GM21381 (cell line): ENCODE data around the gene YES1.
"Not testable (repeated sequence)": the region's sequence is repeated elsewhere in the genome, so short reads cannot be mapped to it uniquely, and the experiment has no call there.

Experiments used
- ATAC-seq: cut with Tn5 transposase; IDR thresholded peaks from one replicate; pipeline ENCODE4 v1.9.1; 2021; ENCODE audit warnings: mild to moderate bottlenecking, moderate library complexity; ENCODE audit not compliant: unreplicated experiment

Gene YES1

DNA sequence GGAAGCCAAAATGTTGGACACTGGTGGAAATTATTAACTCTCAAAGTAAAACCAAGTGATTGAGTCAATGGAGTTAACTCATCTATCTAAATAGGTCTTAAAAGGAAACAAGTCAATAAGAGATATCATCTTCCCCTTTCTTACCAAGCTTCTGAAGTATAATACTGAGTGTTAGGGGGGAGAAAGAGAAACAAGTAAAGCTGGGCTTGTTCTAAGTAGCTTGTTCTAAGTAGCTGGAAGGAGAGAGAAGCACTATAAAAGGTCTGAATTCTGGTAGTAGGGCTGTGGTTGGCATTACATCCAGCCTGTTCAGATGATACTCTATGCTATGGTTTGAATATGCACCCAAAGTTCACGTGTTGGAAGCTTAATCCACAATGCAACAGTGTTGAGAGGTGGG, 26.8 kb downstream of the YES1 start:
- ATAC-seq: no peak

DNA sequence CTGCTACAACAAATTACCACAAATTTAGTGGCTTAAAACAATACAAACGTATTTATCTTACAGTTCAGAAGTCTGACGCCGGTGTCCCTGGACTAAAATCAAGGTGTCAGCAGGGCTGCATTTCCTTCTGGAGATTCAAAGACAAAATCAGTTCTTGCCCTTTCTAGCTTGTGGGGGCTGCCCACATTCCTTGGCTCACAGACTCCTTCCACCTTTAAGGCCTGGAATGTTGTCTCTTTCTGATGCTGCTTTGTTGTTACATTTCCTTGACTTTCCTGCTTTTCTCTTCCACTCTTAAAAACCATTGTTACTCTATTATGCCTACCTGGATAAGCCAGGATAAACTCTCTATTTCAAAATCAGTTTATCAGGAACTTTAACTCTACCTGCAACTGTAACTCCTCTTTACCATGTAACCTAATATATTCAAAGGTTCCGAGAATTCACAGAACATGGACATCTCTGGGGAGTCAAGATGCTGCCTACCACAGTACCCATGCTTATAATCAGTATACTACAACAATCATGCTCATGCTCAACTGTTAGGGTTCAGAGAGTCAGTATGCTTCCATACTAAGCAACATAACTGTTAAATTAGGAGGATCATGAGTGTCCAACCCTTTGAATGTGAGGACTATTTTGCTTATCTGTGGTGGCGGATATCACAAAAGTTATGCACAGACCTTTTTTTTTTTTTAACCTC, 27.4 kb downstream of the YES1 start:
- ATAC-seq: no peak

DNA sequence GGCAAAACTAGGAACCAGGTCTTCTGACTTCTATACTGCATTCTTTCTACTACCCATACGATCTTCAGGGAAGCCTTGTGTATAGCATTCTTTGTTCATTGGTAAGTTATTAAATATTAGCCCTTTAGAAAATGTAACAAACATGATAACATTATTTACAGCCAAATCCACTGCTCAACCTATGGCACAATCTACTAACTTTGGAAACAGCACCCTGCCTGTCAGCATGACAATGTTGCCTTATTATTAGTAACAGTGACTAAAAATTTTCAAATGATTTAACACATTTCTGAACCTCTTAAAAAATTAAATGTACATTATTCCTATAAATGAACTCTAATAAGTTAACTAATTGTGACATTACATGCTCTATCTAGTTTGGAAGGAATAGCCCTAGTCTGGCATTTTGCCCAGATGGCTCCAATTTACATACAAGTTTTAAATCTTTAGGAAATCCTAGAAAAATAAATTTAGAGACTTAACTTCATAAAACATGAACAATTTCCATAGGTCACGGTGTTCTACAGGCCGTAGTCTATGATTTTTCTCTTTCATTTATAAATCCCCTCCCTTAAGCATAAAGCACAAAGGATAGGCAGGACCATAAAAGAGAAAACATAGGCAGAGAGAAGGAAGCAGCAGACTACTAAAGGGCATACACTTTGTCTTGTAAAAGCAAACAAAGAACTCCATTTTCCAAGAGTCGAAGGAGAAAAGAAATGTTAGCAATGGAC, 33.7 kb downstream of the YES1 start:
- no peak for ATAC-seq

DNA sequence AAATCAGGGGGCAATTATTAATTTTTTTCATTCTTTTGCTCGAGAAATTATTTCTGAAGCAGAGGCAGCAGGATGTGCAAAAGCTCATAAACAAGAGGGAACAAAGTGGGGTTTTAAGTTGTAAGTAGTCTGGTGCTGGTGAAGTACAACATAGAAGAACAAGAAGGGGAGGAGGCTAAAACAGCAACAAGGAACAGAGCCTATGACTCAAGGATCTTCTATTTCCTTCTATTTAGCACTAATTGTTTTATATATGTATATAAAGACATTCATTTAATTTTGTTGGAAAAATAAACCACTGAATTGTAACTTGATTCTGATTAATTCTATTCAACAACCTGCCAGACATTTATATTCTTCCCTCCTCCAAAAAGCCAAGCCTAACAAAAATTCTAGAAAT, 35.0 kb downstream of the YES1 start:
- no peak for ATAC-seq

DNA sequence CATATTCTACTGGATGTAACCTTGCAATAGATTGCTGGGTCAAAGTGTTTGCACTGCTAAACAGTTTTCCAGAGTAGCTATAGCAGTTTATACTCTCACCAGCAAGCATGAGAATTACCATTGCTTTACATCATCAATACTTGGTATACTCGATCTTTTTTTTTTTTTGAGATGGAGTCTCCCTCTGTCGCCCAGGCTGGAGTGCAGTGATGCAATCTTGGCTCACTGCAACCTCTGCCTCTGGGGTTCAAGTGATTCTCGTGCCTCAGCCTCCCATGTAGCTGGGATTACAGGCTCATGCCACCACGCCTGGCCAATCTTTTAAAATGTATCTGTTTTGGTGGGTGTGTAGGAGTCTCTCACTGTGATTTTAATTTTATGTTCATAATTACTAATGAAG, 36.0 kb downstream of the YES1 start:
- not testable (repeated sequence) for ATAC-seq

DNA sequence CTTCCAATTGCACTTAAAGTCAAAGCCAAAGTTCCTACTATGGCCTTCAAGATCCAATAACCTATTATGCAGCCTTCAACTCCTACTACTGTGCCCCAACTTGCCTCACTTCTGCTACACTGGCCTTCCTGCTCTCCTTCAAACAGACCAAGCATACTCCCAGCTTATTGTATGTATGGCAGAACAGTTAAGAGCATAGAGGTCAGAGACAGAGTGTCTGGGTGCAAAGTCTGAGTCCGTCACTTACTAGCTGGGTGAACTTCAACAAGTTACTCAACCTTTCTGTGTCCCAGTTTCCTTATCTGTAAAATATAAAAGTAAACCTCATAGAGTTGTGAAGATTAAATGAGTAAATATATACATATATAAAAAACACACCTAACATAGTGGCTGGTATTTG, 37.2 kb downstream of the YES1 start:
- no peak for ATAC-seq

DNA sequence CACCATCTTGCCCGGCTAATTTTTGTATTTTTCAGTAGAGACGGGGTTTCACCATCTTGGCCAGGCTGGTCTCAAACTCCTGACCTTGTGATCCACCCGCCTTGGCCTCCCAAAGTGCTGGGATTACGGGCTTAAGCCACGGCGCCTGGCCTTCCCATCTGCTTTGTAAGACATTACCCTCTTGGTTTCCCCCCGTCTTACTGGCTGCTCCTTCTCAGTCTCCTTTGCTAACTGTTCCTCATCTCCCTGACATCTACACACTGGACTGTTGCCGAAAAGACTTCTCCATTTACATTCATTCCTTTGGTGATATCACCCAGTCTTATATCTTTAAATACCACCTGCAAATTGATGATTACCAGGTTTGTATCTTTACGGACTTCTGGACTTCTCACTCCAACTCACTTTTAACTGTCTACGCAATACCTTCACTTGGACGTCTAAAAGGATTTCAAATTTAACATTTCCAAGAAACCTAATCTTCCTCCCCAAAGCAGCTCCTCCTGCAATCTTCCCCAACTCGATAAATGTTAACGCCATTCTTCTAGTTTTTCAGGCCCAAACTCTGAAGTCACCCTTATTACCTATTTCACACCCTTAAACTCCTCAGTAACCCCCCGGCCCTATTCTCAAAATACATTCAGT, 37.9 kb downstream of the YES1 start:
- ATAC-seq: no peak

DNA sequence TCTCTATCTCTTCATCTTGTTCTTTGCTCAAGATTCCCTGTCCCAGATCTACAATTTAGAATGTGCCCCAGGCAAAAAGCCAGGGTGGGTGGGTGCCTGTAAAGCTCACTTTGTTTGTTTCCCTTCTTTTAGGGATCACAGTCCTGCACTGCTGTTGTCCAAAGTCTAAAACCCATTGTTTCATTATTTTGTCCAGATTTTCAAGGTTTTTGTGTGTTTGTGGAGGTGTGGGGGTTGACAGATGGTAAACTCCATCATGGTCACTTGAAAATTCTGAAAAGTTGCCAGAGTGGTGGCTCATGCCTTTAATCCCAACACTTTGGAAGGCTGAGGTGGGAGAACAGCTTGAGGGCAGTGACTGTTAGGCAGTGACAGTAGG, 41.5 kb downstream of the YES1 start:
- no peak for ATAC-seq

DNA sequence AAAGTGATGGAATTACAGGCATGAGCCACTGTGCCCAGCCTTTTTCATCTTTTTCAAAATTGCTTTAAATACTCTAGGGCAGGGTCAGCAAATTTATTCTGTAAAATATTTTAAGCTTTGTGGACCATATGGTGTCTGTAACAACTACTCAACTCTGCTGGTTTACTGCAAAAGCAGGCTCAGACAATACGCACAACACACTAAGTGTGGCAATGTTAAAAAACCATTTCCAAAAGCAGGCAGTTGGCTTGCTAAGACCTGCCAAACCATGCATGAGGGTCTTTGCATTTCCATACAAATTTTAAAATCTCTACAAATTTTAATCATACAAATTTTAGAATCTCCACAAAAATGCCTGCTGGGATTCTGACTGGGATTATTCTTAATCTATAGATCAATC, 44.1 kb downstream of the YES1 start:
- no peak for ATAC-seq

DNA sequence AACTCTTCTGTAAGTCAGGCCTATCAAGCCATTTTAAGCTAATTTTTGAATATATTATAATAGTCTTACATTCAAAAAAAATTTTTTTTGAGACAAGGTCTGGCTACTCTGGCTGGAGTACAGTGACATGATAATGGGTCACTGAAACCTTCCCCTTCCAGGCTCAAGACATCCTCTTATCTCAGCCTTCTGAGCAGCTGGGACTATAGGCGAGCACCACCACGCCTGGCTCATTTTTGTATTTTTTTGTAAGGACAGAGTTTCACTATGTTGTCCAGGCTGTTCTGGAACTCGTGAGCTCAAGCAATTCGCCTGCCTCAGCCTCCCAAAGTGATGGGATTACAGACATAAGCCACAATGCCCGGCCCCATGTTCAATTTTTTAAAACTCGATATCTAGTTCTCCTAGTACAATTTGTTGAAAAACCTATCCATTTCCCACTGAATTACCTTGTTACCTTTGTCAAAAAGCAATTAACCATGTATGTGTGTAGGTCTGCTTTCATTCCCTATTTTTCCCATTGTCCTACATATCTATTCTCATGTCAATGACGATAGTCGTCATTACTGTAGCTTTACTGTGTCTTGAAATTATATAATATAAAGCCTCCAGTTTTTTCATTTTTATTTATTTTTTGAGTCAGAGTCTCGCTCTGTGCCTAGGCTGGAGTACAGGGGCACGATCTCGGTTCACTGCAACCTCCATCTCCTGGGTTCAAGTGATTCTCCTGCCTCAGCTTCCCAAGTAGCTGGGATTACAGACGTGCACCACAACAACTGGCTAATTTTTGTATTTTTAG, 44.8 kb downstream of the YES1 start:
- no peak for ATAC-seq

DNA sequence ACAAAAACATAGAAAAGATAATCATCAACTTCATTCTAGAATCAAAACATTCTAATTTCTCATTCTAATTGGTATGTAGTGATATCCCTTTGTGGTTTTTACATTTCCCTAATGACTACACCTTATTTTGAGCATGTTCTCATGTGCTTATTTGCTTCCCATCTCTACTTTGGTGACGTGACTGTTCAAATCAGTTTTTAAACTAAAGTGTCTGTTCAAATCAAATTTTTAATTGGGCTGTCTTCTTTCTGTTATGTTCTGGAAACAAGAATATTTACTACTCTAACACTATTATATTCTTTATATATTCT, 45.5 kb downstream of the YES1 start:
- ATAC-seq: no peak

DNA sequence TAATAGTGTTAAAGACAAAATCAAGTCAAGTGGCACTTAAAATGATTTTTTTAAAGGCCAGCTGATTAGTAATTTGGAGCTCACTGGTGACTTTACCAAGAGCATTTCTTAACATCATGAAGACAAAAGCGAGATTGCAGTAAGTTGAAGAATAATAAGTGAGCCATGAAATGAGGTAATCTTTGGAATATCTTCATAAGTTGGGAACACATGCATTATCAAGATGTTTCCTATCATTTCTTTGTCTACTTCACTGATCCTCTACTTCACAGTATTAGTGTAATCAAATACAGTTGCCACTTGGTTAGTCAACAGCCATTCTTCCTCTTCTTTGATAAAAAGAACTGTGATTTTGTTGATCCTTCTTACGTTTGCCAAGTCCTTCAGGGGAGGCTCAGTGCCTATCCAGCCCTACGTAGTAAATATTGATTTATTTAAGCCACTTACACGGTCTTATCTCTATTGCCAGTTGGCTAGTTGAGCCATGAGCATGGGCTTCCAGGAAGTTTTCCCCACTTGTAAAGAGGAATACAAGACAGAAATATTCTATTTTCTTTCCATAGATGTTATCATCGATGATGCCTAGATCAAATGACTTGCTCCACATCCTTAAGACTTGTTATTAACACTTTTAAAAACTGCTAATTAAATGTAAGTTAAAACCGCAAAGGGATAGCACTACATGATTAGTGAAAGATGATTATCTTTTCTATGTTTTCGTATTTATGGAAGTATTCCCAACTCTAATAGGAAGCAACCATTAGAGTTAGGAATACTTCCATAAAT, 46.1 kb downstream of the YES1 start:
- no peak for ATAC-seq

DNA sequence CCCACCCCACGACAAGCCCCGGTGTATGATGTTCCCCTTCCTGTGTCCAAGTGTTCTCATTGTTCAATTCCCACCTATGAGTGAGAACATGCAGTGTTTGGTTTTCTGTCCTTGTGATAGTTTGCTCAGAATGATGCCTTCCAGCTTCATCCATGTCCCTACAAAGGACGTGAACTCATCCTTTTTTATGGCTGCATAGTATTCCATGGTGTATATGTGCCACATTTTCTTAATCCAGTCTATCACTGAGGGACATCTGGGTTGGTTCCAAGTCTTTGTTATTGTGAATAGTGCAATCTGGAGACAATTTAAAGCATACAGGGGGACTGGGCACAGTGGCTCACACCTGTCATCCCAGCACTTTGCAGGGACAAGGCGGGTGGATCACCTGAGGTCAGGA, 52.2 kb downstream of the YES1 start:
- ATAC-seq: not testable (repeated sequence)

DNA sequence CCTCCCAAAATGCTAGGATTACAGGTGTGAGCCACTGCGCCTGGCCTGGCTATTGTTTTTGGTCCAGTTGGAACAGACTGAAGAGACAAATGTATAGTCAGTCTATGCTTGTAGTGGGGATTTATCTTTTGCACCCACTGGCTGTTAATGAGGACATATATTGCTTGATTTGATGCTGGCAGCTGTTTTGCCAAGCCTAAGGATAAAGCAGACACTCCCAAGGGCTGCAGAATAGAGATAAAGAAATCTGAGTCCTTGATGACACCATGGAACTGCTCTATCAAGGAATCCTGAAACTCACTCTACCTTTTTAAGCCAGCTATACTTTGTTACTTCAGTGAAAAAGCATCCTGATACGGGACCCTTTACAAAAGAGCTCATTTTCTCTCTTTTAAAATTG, 56.5 kb downstream of the YES1 start:
- ATAC-seq: no peak

DNA sequence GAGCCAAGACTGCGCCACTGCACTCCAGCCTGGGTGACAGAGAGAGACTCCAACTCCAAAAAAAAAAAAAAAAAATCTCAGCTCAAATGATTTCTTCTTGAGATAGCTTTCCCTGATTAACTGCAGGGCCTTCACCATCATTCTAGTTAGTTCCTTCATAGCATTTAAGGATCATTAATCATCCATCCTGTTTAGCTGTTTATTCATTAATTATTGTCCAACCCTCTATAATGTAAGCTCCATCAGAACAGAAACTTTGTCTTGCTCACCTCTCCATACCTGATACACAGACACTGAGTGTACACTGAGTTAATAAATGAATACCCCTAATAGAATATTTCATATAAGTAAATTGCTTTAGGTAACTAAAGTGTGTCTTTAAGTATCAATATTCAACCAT, 57.4 kb downstream of the YES1 start:
- ATAC-seq: no peak

DNA sequence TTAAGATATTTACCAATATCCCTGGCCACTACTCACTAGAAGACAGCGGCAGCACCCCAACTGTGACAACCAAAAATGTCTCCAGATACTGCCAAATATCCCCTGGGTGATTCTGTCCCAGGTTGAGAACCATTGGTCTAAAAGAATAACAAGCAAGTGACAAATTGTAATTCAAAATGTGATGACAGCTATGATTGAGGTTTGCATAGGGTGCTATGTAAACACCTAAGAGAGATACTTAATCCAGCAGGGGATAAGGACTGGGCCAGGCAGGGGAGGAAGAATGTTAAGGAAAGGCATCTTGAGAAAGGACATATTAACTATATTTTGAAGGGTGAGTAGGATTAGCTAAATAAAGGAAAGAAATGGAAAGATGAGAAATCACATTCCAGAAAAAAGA, 61.6 kb downstream of the YES1 start:
- ATAC-seq: no peak

DNA sequence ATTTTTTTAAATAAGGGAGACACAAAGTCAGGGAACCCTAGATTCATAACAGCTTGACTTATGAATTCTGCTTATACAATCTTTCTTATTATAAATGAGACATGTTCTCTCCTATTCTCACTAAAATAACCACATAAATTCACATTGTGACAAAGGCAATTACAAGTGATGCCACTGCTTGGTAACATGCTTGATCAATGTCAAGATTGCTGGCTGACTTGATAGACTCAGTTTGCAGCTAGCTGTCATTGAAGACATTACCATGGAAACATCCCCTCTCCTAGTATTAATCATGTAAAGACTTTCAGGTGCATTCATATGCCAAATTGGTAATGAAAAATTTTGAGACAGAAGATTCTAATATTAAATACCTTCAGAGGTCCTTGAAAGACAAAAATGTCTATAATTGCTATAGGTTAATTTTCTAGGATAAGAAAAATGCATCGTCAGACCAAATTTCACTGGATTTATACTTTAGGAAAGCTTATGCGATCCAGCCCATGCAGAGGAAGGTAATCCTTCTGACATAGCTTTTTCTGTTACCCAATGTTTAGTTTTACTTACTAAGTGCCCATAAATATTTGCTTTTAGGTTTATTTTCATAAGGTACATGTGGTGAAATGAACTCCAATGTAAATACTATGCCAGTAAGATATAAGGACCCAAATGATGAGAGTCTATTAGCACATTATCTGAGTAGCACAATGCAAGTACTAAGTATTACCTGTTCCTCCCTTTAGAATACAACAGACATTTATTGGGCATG, 67.0 kb downstream of the YES1 start:
- no peak for ATAC-seq

DNA sequence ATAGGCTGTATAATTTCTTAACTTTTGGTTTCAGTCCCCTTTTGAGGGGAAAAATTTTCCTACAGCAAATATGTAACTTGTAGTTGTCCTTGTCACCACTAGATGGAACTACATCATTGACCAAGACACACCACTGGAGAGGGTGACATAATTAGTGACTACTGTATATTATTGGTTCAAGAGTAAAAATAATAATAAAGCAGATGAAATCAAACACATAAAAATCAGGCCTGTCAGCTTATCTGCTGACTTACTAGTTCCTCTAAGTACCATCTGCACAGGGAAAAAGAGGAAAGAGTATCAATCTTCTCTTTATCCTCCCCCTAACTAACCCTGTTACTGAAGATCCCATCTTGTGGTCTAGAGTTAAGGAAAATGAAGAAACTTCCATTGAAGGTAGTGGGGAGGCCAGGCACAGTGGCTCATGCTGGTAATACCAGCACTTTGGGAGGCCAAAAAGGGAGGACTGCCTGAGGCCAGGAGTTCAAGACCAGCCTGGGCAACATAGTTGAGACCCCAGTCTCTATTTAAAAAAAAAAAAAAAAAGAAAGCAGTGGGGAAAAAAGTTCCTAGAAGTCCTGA, 70.0 kb downstream of the YES1 start:
- ATAC-seq: peak; percentile 66

DNA sequence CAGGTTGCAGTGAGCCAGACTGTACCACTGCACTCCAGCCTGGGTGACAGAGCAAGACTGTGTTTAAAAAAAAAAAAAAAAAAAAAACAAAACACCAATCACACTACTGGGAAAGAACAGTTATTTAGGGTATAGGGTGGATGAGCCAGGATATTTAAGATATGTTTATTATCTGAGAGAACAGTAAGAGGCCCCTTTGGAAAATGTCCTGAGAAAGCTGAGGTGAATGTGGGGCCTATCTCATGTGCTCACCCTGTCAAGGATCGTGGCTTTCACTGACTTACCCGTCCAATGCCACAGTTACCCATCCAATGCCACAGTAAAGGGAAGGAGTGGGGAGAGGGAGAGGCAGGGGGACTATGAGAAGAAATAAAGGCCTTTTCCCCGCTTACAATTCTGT, 79.7 kb downstream of the YES1 start:
- ATAC-seq: no peak

DNA sequence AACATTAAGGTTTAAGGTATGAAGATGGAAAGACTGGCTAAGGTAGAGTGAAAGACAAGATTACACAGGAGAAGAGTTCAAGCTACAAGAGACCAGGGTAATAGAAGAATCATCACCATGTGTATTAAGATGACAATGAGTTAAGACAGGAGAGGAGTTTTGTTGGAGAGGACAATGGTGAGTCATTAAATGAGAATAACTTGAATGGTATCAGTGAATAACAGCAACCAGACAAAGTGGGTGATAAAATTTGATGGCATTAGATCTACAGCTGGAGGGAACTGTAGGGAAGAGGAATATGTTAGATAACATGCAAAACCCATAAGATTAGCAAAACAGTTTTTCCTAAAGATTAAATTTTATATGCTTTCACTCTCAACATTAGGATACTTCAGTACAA, 80.9 kb downstream of the YES1 start:
- no peak for ATAC-seq
